ENCODE data around the gene KLC1.

The KLC1 gene

GRCh38 chr14:103725001-103725682 is 96.1 kb downstream of the KLC1 start:
- H3F3A ChIP-seq (ENCODE audit: control insufficient read depth, insufficient read depth): no peaks in the 10 kb centered on the region
- no peak overlapping the region for H3K4me3 ChIP-seq (ENCODE audit: low read length)
- no peaks in the 10 kb centered on the region for H3K4me1 ChIP-seq (ENCODE audit: control insufficient read depth, low read length)
- no peaks in the 10 kb centered on the region for H3K27me3 ChIP-seq (ENCODE audit: control insufficient read depth, low read length)
- H3K27ac ChIP-seq (ENCODE audit: low read depth, low read length): no peak overlapping the region
- H3K79me2 ChIP-seq (ENCODE audit: control insufficient read depth, low read length): peaks cover 26% of the 10 kb centered on the region
- H3K4me2 ChIP-seq (ENCODE audit: low read length): no peak overlapping the region
- peaks cover 13% of the 10 kb centered on the region; the same call in 1 of the 2 replicates for H3K36me3 ChIP-seq (ENCODE audit: control insufficient read depth, low read length)
- H4K20me1 ChIP-seq (ENCODE audit: control insufficient read depth, insufficient read depth, low read depth, low read length): no peaks in the 10 kb centered on the region
- TF ChIP-seq CTCF (IDR thresholded peaks at IDR 0.05; ENCODE audit: low read depth, low read length, poor library complexity, severe bottlenecking): no peak
- TF ChIP-seq EZH2phosphoT487 (IDR thresholded peaks at IDR 0.05; ENCODE audit: borderline replicate concordance, low read length): no peak
- no peaks in the 10 kb centered on the region for H3K9me2 ChIP-seq (replicated peaks; ENCODE audit: control insufficient read depth, low read length)
- no peaks in the 10 kb centered on the region for H3K9me3 ChIP-seq (ENCODE audit: control insufficient read depth, insufficient read depth, low read length)

GRCh38 chr14:103725739-103726395 is 96.9 kb downstream of the KLC1 start:
- no peak overlapping the region for H3K4me2 ChIP-seq (ENCODE audit: low read length)
- H3K9me3 ChIP-seq (ENCODE audit: control insufficient read depth, insufficient read depth, low read length): no peaks in the 10 kb centered on the region
- no peaks in the 10 kb centered on the region for H3K27me3 ChIP-seq (ENCODE audit: control insufficient read depth, low read length)
- peaks cover 20% of the 10 kb centered on the region for H3K79me2 ChIP-seq (ENCODE audit: control insufficient read depth, low read length)
- H3K27ac ChIP-seq (ENCODE audit: low read depth, low read length): no peak overlapping the region
- no peaks in the 10 kb centered on the region for H4K20me1 ChIP-seq (ENCODE audit: control insufficient read depth, insufficient read depth, low read depth, low read length)
- peaks cover 18% of the 10 kb centered on the region for H3K36me3 ChIP-seq (ENCODE audit: control insufficient read depth, low read length)
- no peak overlapping the region for H3K4me3 ChIP-seq (ENCODE audit: low read length)
- no peaks in the 10 kb centered on the region for H3F3A ChIP-seq (ENCODE audit: control insufficient read depth, insufficient read depth)
- H3K9me2 ChIP-seq (replicated peaks; ENCODE audit: control insufficient read depth, low read length): no peaks in the 10 kb centered on the region
- TF ChIP-seq EZH2phosphoT487 (IDR thresholded peaks at IDR 0.05; ENCODE audit: borderline replicate concordance, low read length) (no peak), CTCF (IDR thresholded peaks at IDR 0.05; ENCODE audit: low read depth, low read length, poor library complexity, severe bottlenecking) (no peak)
- no peaks in the 10 kb centered on the region for H3K4me1 ChIP-seq (ENCODE audit: control insufficient read depth, low read length)

- H3K4me2 ChIP-seq (ENCODE audit: low read length): no peak overlapping the region
- H3K27me3 ChIP-seq (ENCODE audit: control insufficient read depth, low read length): no peaks in the 10 kb centered on the region
- no peaks in the 10 kb centered on the region for H4K20me1 ChIP-seq (ENCODE audit: control insufficient read depth, insufficient read depth, low read depth, low read length)
- peaks cover 14% of the 10 kb centered on the region for H3K79me2 ChIP-seq (ENCODE audit: control insufficient read depth, low read length)
- H3F3A ChIP-seq (ENCODE audit: control insufficient read depth, insufficient read depth): no peaks in the 10 kb centered on the region
- peaks cover 18% of the 10 kb centered on the region for H3K36me3 ChIP-seq (ENCODE audit: control insufficient read depth, low read length)
- no peak overlapping the region for H3K4me3 ChIP-seq (ENCODE audit: low read length)
- no peaks in the 10 kb centered on the region for H3K4me1 ChIP-seq (ENCODE audit: control insufficient read depth, low read length)
- no peaks in the 10 kb centered on the region for H3K9me3 ChIP-seq (ENCODE audit: control insufficient read depth, insufficient read depth, low read length)
- no peak for TF ChIP-seq EZH2phosphoT487 (IDR thresholded peaks at IDR 0.05; ENCODE audit: borderline replicate concordance, low read length)
- no peak for TF ChIP-seq CTCF (IDR thresholded peaks at IDR 0.05; ENCODE audit: low read depth, low read length, poor library complexity, severe bottlenecking)
- no peak overlapping the region for H3K27ac ChIP-seq (ENCODE audit: low read depth, low read length)
- H3K9me2 ChIP-seq (replicated peaks; ENCODE audit: control insufficient read depth, low read length): no peaks in the 10 kb centered on the region
Observed at GRCh38 chr14:103726474-103726873, 97.5 kb downstream of the KLC1 start.

Data from DOHH2 (cell line).